IPS DF 19.7 (cell line): Measurements from ENCODE around the gene PDE6H.

Experiments used
- DNase-seq: peaks from one replicate; pipeline ENCODE4 v3.0.0-alpha.2; 2013; ENCODE audit warnings: low read depth, low spot score

PDE6H gene

DNA sequence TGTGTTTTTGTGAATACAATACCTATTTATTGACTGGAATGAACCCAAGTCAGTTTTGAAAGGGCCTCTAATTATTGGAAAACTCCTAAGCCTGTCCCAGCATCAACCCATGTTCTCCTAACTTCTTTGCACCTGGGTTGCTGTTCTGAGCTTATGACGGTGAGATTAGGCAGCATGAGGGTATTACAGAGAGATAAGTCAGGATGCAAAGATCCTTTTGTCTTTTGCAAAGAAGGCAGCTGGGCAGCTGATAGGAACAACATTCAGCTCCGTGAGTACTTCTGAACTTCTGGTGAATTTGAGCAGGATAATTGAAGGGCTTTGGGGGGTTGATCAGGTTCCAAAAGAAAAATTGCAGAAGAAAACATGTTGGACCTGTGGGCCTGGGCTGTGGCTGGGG is at the start of gene PDE6H:
TSS of gene PDE6H (plus strand) at position 227 of the 400 bp plus-strand sequence. CDS start 4,971 bp downstream, outside the sequence.
- DNase-seq: no peak

DNA sequence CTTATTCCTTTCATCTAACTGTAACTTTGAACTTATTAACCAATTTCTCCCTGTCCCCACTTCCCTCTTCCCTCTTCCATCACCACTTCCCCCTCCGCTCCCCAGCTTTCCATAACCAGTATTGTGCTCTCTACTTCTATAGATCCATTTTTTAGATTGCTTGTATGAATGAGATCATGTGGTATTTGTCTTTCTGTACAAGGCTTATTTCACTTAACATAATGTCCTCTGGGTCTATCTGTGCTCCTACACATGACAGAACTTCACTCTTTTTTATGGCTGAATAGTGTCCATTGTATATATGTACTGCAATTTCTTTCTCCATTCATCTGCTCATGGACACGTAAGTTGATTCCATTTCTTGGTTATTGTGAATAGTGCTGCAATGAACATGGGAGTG is 48.9 kb upstream of the PDE6H start:
- DNase-seq: no peak

GRCh38 chr12:14924541-14924940 is 48.3 kb upstream of the PDE6H start:
- no peak for DNase-seq

GRCh38 chr12:14927267-14927666 is 45.6 kb upstream of the PDE6H start:
- no peak for DNase-seq

DNA sequence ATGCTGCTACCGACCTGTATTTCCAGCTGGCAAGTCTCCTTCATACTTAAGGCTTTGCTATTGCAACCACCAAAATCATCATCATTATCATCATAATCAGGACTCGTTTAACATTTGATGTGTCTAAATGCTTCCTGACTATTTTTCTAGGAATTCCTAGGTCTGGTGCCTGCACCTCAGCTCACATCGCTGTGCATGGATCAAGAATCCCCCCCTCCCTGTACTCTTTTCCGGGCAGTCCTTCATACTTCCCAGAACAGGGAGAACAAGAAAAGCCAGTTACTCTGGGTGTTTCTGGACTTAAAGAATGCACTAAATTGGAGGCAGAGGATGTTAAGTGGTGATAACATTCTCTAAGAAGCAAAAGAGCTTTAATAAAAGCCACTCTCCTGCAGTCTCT is 43.9 kb upstream of the PDE6H start:
- DNase-seq: peak; percentile 63

DNA sequence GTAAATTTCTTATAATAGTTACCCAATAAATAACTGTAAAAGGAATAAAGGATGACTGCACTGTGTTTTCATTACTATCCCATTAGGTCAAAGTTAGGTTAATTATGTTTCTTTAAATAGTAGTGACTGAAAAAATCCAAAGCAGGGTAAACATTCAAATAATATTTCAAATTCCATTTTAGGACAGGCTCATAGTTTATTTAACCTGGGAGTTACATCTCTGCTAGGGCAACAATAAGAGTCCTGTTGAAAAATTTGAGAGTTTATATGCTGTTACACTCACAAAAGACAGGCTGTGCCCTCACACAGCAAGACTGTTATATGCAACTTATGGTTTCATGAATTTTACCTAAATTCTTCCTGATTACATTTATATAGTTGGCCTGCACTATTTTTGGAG is 42.5 kb upstream of the PDE6H start:
- no peak for DNase-seq

DNA sequence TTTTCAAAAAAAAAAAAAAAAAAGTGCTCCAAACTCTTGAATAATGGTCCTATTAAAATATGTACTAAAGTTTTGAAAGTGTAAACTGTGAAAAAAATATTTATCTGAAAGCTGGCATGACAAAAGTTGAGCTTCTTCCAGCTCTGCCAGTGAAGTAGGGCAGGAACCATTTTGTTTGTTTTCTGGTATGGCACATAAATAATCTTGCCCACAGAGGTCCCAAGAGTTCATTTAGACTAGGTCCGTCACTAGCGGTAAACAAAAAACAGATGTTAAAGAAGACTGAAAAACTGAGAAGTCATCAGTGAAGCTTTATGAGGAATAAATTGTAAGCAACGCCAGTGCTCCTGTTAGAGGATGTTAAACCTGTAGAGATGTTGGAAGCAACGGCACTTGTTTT is 41.5 kb upstream of the PDE6H start:
- no peak for DNase-seq

DNA sequence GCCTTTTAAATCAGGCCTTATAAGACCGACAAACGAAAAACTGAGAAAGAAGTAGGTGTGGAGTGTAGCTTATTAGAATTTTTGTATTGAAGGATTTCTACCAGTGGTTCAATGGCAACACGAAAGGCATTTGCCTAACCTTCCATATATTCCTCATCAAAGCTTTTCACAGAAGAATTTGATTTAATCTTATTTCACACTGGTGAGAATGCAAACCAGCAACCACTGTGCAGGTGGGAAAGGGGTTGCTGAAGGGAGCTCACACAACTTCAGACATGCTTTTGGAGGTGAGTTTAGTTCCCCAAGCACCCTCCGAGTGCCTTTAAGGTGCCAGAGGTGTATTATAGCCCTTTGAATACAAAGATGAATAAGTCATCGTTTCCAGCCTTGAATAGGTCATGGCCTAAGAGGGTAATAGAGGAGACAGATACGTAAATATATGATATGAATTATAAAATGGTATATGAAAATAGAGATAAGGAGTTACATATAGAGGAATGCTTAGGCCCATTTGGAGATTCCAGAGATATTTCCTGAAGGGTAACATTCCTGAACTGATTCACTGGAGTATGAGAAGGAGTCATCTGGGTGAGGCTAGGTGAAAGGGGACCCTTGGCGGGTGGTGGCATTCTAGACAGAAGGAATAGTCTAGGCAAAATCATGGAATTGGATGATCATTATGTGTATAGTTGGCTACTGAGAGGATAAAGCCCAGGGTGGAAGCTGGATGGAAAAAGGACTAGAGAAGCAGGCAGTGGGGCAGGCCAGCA is 40.9 kb upstream of the PDE6H start:
- DNase-seq: no peak

DNA sequence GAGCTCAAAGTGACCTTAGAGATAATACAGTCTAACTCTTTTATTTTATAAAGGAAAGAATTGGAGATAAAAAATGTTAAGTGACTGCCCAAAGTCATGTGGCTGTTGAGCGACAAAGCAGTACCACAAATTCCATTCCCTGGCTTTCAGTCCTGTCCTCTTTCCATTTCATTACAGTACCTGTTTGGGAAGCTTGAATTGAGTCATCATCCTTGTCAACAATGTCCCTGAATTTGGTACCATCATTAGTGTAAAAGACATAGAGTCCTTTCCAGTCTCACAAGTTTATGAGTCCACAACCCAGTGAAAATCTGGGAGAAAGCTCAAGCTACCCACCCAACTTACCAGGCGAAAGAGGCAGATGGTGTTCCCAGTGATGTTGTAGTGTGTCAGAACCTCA is 38.3 kb upstream of the PDE6H start:
- no peak for DNase-seq

DNA sequence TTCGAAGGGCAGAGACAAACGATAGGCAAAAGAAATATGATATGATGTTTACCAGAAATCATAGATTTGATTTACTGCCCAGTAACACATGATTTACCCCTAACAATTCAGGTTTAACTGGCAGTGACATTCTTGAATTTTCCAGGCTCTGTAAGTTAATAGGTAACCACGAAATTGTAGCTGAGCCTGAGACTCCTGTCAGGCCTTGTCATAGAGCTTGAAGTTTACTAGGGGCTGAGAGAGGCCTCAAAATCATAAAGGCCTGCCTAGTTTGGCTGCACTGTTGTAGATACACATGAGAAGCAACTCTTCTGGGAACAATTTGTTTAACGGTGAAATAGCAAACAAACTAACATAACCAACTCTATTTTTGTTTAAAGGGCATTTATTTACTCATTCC is 37.8 kb upstream of the PDE6H start:
- no peak for DNase-seq

DNA sequence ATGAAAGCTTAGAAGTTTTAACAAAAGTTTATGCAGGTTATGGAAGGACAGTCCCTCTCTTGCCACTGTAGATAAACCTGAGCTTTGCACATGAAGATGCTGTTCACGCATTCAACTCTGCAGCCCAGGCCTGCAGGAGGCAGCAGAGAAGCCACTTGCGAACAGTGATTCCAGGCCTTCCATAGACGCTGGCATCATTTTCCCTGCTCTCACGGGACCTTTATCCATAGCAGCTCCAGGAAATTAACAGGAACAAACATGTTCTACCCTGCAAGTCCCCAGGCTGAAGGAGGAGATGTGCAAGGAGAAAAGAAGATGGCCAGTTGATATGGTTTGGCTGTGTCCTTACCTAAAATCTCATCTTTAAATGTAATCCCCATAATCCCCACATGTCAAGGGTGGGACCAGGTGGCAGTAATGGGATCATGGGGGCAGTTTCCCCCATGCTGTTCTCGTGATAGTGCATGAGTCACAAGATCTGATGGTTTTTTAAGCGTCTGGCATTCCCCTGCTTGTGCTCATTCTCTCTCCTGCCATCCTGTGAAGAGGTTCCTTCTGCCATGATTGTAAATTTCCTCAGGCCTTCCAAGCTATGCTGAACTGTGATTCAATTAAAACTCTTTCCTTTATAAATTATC is 36.5 kb upstream of the PDE6H start:
- DNase-seq: no peak

DNA sequence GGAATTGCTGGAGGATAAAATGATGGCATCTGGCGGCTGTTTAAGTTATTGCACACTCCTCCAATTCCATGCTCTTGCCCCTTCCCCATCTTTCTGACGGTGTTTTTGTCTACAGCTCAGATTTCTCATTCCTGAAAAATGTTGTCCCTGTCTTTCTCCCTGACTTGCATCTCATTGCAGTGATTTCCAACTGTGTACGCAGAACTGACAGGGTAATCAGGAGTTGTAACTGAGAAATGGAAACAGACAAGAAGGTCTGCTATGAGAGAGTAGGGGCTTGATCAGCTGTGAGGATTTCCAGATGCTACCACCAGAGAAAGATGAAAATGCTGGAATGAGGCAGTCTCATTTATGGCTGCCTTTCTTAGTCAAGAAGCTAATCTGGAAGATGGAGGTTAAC is 35.8 kb upstream of the PDE6H start:
- no peak for DNase-seq

- no peak for DNase-seq
These were observed 35.2 kb upstream of the PDE6H start for GRCh38 chr12:14937689-14938088.

GRCh38 chr12:14938301-14938700 is 34.5 kb upstream of the PDE6H start, which contains the start of gene ERP27:
ERP27 (minus strand) TSS chr12:14938537; CDS start chr12:14938508, 29 bp downstream.
- DNase-seq: no peak

GRCh38 chr12:14941369-14941768 is 31.5 kb upstream of the PDE6H start:
- DNase-seq: no peak

DNA sequence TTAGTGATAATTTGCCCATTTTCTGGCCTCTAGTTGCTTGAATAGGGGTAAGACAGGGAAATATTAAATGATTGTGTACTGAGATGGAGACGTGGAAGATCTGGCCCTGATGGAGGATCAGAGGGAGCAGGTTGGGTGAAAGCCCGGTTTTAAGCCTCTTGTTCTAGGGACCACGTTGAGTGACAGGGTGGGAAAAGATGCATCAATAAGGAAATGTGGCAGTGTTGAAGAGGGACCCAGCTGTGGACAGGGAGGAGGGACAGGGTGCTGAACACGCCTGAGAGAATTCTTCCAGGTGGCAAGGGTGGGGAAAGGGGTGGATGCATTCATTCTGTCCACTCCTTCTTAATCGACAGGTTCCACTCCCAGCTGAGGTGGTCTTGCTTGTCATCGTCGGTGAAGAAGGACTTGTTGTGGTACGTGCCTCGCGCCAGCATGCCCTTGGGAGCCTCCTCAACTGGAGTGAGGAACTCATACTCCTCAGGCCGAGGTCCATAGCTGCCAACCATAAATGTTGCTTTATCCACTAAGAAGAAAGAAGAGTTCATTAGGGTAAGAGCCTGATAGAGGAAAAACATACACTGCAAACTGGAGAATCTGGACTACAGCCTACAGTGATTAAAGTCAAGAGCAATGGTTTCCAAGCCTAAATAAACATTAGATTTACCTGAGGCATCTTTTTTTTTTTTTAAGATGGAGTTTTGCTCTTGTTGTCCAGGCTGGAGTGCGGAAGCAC is 30.5 kb upstream of the PDE6H start:
- no peak for DNase-seq

- no peak for DNase-seq
These were observed 26.7 kb upstream of the PDE6H start for GRCh38 chr12:14946162-14946561.

DNA sequence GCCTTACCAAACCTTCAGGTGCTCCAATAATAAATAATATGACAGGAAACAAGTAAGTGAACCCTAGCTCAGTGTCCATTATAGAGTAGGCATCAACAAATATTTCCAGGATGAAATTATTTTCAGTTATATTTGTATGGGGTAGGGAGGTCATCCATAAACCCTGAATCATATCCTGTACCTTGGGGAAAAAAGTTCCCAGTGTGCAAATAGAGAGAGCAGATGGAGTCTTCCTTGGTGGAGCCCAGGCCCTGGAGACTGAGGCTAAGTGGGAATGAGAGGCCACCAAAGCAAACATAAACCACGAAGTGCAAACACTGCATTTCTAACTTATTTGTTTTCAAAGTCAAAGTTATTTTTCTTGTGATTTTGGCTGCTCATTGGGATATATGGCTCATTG is 26.0 kb upstream of the PDE6H start:
- no peak for DNase-seq

DNA sequence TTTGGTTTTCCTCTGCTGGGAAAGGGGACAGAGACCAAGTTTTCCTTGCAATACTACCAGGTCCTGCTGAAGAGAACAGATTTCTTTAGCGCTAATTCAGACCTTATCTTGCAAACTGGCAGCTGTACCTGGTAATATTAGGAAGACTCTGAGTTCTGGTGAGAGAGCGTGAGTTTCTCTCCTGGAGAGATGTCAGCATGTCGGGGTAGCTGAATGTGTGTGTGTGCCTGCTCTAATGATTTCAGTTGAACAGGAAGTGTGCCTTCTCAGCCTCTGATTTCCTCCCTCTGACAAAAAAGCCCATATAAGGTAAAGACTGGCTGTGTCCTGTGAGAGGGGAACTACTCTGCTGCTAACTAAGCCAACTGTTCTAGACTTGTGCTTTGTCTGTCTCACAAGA is 24.2 kb upstream of the PDE6H start:
- DNase-seq: peak; percentile 61

GRCh38 chr12:14949631-14950030 is 23.2 kb upstream of the PDE6H start:
- no peak for DNase-seq

GRCh38 chr12:14950421-14950820 is 22.4 kb upstream of the PDE6H start:
- DNase-seq: no peak

- DNase-seq: peak; percentile 54
These were observed 21.7 kb upstream of the PDE6H start for GRCh38 chr12:14950982-14951746.
